ENCODE results near the gene EDEM3. TPM values are rescaled to one million over a fixed set of nuclear protein-coding genes. Genes with fewer than 3 reads are reported as not detected.

The EDEM3 gene
- total RNA-seq, 1 experiment from 2014 or later: 14.0 TPM

GRCh38 chr1:184770181-184770979, 15.7 kb upstream of the EDEM3 start:
- no peak overlapping the region for H2AK5ac ChIP-seq (ENCODE audit: insufficient read length, low read length)
- H4K5ac ChIP-seq (ENCODE audit: insufficient read length, low read depth, low read length): no peak overlapping the region
- H2AFZ ChIP-seq (ENCODE audit: low read length): no peak overlapping the region
- no peak overlapping the region for H3K27ac ChIP-seq (ENCODE audit: insufficient read length, low read depth, low read length)
- peaks cover 1% of the 10 kb centered on the region; the same call in 1 of the 2 replicates for H3K27me3 Mint-ChIP-seq (ENCODE audit: low read depth)
- no peaks in the 10 kb centered on the region for H3K79me2 ChIP-seq (ENCODE audit: insufficient read depth, low read length)
- H3K4me1 Mint-ChIP-seq: peaks cover 10% of the 10 kb centered on the region in 2 experiments
- no peak for TF ChIP-seq CTCF (conservative IDR thresholded peaks at IDR 0.05)
- no peak overlapping the region for H2BK5ac ChIP-seq (ENCODE audit: insufficient read length, low read length)
- H4K20me1 ChIP-seq (ENCODE audit: control insufficient read depth, insufficient read depth, insufficient read length): no peaks in the 10 kb centered on the region
- H3K9me3 ChIP-seq (ENCODE audit: control insufficient read depth, low read depth, low read length): no peaks in the 10 kb centered on the region
- DNase-seq: no peak
- H2BK12ac ChIP-seq (ENCODE audit: insufficient read length, low read depth, low read length): no peak overlapping the region
- H3T11ph ChIP-seq (ENCODE audit: low read length): no peak overlapping the region
- no peak overlapping the region for H3K4me2 ChIP-seq (ENCODE audit: insufficient read depth, insufficient read length, low read length)
- no peak overlapping the region for H3K14ac ChIP-seq (ENCODE audit: insufficient read depth, low read length)
- no peak overlapping the region for H4K91ac ChIP-seq (ENCODE audit: insufficient read length, low read depth, low read length)
- H3K23ac ChIP-seq (ENCODE audit: insufficient read length, low read depth, low read length): no peak overlapping the region
- no peaks in the 10 kb centered on the region for H3K79me1 ChIP-seq (ENCODE audit: insufficient read depth, low read depth, low read length, poor library complexity, severe bottlenecking)
- no peaks in the 10 kb centered on the region for H3K23me2 ChIP-seq (ENCODE audit: insufficient read length, low read depth, low read length, poor library complexity, severe bottlenecking)
- H2BK15ac ChIP-seq (ENCODE audit: low read depth, low read length): no peak overlapping the region
- H3K9me3 Mint-ChIP-seq: no peaks in the 10 kb centered on the region; a peak in 1 of 5 replicates
- H2BK120ac ChIP-seq (ENCODE audit: low read depth, low read length, poor library complexity, severe bottlenecking): no peak overlapping the region
- H3K56ac ChIP-seq (ENCODE audit: insufficient read length, low read depth, low read length): no peak overlapping the region
- no peaks in the 10 kb centered on the region for H3K4me1 ChIP-seq (ENCODE audit: insufficient read depth, low read length)
- H3K27ac Mint-ChIP-seq: no peak overlapping the region
- no peak overlapping the region for H4K8ac ChIP-seq (replicated peaks; ENCODE audit: insufficient read length, low read depth, low read length)
- H3K36me3 Mint-ChIP-seq (ENCODE audit: insufficient read depth in 1 of 3, low read depth in 3 of 3): no peaks in the 10 kb centered on the region
- H3K4me3 Mint-ChIP-seq: no peak overlapping the region
- no peak overlapping the region for H2BK20ac ChIP-seq (ENCODE audit: low read depth, low read length, poor library complexity, severe bottlenecking)
- H3K27me3 ChIP-seq (ENCODE audit: insufficient read depth, low read length): no peaks in the 10 kb centered on the region
- no peak overlapping the region for H3K4ac ChIP-seq (ENCODE audit: low read depth, low read length)
- no CpG with 5 or more reads among the region's 4 CpGs for WGBS (ENCODE audit: extremely low coverage, insufficient read length, low lambda C conversion rate)
- H3K18ac ChIP-seq (ENCODE audit: insufficient read length, low read depth, low read length): no peak overlapping the region
- H3K9ac ChIP-seq (ENCODE audit: extremely low read depth, insufficient read length, low read length): no peak overlapping the region
